AG10803 (cell line): ENCODE results near the gene SLMAP.

Experiments used
- DNase-seq: peaks from one replicate; pipeline ENCODE4 v3.0.0; 2010; ENCODE audit warnings: low read depth
- H3K4me3 ChIP-seq: 2 replicates; pipeline ENCODE4 v1.5.1; 2011; ENCODE audit warnings: mild to moderate bottlenecking, low read length, control low read depth
- TF ChIP-seq, protein P1 (sequence below): conservative IDR thresholded peaks from 2 replicates; pipeline ENCODE4 v1.5.1; 2011; ENCODE audit warnings: mild to moderate bottlenecking, low read length, control low read depth, inconsistent platforms

The SLMAP gene

DNA sequence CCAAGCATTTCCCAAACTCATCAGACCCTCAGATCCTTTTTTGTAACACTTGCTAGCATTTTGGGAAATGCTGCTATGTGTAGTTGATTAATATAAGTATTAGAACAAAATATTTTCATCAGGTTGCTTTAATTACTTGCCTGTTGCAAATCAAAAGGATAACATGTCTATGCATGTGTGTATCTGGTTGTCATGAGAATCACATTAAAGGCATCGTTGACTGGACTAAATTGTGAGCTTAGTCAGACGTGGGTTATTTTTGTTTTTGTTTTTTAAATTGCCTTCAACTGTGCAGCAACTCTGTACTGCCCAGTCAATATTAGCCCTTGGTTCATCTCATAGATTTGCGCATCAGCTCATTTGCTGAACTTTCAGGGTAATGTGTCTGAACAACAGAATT lies 81.6 kb downstream of the SLMAP start:
- TF ChIP-seq, protein P1, sequence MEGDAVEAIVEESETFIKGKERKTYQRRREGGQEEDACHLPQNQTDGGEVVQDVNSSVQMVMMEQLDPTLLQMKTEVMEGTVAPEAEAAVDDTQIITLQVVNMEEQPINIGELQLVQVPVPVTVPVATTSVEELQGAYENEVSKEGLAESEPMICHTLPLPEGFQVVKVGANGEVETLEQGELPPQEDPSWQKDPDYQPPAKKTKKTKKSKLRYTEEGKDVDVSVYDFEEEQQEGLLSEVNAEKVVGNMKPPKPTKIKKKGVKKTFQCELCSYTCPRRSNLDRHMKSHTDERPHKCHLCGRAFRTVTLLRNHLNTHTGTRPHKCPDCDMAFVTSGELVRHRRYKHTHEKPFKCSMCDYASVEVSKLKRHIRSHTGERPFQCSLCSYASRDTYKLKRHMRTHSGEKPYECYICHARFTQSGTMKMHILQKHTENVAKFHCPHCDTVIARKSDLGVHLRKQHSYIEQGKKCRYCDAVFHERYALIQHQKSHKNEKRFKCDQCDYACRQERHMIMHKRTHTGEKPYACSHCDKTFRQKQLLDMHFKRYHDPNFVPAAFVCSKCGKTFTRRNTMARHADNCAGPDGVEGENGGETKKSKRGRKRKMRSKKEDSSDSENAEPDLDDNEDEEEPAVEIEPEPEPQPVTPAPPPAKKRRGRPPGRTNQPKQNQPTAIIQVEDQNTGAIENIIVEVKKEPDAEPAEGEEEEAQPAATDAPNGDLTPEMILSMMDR, result no peak
- H3K4me3 ChIP-seq, result no peak overlapping the region
- DNase-seq, result no peak

DNA sequence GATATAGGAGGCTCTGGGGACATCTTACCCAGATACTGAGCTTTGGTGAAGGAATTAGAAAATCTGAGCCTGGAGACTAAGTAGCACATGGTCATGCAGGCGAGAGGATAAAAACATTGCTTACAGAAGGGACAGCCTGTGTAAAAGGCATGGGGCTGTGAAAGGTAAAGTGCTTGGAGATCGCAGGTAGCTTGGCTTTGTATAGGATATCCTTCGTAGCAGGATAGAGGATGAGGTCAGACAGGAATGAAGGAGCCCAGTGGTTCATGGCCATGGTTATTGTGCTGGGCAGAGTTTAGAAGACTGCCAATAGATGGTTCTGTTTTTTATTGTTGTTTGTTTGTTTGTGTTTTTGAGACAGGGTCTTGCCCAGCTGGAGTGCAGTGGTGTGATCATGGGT lies 82.5 kb downstream of the SLMAP start:
- H3K4me3 ChIP-seq, result no peak overlapping the region
- DNase-seq, result no peak
- TF ChIP-seq, protein P1, result no peak

DNA sequence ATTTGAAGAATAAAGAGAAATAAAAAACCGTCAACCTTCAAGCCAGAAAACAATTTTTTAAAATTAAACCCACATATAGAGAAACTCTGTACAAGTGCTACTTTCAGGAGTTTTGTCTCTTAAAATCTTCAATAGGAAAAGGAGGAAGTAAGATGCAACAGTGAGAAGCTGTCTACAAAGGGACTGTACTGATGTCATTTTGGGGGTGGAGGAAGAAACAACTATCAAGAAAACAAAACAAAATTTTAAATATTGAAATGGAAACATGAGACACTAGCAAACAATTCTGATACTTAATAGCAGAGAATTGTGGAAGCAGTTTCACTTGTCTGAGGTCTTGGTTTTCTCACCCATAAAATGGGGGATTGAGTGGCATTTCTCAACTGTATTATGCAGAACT lies 84.4 kb downstream of the SLMAP start:
- DNase-seq, result no peak

DNA sequence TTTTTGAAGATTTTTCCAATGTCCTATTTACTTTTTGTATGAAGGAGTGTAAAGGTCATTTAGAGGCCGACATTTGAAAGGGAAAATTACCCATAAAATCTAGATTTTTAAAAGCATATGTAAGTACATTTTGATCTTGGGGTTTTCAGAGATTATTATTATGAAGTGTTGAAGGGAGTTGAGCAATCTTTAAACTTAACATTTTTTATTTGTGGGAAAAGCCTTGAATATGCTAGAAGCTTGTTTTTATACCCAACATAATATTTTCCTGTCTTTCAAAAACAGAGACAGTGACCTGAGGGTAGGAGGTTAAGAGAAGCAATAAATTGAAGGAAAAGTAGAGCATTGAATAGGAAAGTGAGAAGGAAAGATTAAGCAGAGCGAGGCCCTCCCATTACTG lies 85.7 kb downstream of the SLMAP start:
- TF ChIP-seq, protein P1, result no peak
- no peak overlapping the region for H3K4me3 ChIP-seq
- no peak for DNase-seq

More for the DNA sequence above, 84.4 kb downstream of the SLMAP start:
- TF ChIP-seq, protein P1, result no peak
- no peak overlapping the region for H3K4me3 ChIP-seq

DNA sequence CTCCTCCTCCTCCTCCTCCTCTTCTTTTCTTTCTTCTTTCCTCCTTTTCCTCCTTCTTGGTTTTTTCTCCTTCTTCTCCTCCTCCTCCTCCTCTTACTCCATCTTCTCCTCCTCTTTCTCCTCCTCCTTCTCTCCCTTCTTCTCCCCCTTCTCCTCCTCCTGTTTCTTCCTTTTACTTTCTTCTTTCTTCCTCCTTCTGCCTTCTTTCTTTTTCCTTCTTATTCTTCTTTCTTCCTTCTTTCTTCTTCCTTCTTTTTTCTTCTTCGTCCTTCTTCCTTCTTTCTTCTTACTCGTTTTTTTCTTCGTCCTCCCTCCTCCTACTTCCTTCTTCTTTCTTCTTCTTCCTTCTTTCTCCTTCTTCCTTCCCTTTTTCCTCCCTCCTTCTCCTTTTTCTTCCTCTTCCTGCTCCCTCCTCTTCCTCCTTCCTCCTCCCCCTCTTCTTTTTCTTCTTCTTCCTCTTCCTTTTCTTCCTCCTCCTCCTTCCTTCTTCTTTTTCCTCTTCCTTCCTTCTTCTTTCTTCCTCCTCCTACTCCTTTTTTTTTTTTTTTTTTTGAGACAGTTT lies 92.1 kb downstream of the SLMAP start:
- DNase-seq, result no peak
- TF ChIP-seq, protein P1, result no peak
- H3K4me3 ChIP-seq, result no peak overlapping the region

DNA sequence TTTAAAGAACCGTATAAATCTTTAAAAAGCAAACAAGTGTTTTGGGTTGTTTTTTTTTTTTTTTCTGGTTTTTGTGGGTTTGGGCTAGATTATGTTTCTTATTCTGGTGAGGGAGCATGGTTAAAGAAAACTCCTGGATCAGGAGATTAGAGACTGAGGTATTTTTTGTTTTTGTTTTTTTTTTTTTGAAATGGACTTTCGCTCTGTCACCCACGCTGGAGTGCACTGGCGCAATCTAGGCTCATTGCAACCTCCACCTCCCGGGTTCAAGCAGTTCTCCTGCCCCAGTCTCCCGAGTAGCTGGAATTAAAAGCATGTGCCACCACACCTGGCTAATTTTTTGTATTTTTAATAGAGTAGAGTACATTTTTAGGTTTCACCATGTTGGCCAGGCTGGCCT lies 95.2 kb downstream of the SLMAP start:
- no peak for DNase-seq

DNA sequence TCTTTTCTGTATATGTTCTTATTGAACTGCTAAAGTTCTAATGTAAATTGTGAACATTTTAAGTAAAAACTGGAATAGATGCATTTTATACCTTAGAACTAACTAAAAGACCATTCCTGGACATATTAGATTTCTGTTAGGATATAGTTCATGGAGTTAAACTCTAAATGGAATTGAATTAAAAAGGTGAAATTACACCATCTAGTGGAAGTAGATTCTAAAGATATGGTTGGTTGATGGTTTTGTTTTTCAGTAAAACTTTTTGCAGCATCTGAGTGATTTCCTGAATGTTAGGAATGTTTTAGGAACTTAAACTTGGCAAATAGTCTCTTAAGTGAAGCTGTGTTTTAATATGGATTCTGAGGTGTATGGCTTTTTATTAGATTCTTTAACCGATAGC lies 96.8 kb downstream of the SLMAP start:
- H3K4me3 ChIP-seq, result no peak overlapping the region
- peak; percentile 50 for DNase-seq
- TF ChIP-seq, protein P1, result peak; percentile 47

More for the DNA sequence above, 95.2 kb downstream of the SLMAP start:
- TF ChIP-seq, protein P1, result no peak
- H3K4me3 ChIP-seq, result no peak overlapping the region
